GM21529 (cell line): ENCODE measurements around the gene TAS2R39.
A peak's percentile ranks its signal among the peaks of the same experiment; 100 is the strongest.
"Not testable (repeated sequence)": the region's sequence is repeated elsewhere in the genome, so short reads cannot be mapped to it uniquely, and the experiment has no call there.

ENCODE experiments used
- ATAC-seq: cut with Tn5 transposase; IDR thresholded peaks from one replicate; pipeline ENCODE4 v1.9.1; 2021; ENCODE audit not compliant: unreplicated experiment

Gene TAS2R39

DNA sequence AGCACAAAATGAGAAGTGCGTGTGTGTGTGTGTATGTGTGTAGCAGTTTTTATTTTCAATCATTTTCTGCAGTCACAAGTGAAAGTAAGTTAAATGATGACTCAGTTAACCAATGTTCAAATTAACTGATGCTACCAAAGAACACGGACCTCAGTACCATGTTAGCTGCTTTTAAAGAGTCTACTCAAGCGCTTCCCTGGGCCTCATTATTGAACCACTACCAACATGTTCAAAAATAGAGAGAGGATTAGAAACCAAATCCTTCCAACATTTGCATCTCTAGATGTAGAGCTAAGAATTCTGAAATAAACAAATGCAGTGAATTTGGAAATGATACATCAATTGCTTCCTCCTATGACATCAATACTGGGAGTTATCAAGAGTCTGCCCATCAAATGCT, at the start of gene TAS2R39:
Gene TAS2R39 (plus strand): TSS at position 396 of the 400 bp plus-strand sequence. CDS start 0 bp downstream, at position 396.
- no peak for ATAC-seq

DNA sequence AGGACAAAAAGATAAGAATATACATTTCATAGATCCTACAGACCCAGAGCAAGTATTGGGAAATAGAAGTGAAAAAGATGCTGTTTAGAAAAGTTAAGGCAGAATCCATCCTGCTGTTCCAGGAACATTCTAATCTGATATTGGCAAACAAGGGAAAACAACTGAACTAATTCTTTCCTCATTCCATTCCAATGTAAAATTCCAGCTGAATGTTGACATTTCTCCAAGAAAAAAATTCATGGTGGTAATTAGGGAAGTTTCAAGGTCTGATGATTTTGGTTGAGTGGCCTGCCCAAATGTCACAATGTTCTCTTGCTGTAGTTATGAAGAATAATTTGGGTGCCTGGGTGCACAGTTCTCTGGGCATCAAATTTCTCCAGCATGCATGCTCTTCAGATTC, 36.1 kb upstream of the TAS2R39 start:
- ATAC-seq = no peak

DNA sequence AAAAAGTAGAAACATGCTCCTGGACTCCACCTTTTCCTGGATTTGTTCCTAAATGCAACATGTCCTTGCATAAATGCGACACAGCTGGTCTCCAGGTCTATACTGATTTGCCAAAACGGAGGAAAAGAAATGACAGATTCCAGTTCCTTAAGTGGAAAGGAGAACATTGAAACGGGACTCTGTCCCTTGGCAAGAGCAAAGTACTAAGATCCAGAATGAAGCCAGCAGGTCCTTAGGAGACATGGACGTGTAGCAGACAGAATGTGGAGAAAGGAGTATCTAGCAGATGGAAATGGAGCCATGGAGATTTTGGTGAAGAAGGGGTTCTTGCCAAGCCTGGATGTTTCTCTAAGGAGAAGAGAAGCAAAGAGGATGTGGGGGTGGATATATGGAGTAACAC, 35.2 kb upstream of the TAS2R39 start:
- ATAC-seq = no peak

DNA sequence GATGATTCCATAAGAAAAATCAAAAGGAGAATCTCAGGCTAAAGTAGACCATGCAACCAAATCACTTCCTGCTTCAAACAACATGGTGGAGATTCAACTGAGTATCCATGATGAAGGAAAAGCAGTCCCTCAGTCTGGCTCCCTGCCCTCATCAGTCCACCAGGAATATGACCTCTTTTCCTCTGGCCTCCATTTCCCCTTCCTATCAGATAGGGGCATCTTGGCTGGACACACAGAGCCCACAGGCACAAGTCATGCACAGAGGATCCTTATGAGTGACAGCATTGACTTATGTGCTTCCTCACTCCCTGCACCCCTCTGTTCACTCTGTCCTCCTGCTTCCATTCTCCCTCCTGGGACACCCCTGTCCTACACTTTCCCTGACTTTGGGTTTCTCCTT, 34.6 kb upstream of the TAS2R39 start:
- ATAC-seq = no peak

DNA sequence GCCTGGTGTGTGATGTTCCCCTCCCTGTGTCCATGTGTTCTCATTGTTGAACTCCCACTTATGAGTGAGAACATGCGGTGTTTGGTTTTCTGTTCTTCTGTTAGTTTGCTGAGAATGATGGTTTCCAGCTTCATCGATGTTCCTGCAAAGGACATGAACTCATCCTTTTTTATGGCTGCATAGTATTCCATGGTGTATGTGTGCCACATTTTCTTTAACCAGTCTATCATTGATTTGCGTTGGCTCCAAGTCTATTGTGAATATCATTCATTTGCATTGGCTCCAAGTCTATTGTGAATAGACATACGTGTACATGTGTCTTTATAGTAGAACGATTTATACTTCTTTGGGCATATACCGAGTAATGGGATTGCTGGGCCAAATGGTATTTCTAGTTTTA, 32.5 kb upstream of the TAS2R39 start:
- ATAC-seq = not testable (repeated sequence)

DNA sequence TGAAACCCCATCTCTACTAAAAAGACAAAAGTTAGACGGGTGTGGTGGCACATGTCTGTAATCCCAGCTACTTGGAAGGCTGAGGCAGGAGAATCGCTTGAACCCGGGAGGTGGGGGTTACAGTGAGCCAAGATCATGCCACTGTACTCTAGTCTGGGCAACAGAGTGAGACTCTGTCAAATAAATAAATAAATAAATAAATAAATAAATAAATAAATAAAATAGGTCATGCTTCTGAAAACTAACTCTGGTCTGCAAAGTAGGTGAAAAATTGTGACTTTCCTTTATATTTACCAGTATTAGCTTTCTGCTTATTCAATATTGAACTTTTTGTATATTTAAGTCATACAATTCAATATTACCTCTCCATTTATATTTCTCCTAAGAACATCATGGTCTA, 24.6 kb upstream of the TAS2R39 start:
- not testable (repeated sequence) for ATAC-seq

DNA sequence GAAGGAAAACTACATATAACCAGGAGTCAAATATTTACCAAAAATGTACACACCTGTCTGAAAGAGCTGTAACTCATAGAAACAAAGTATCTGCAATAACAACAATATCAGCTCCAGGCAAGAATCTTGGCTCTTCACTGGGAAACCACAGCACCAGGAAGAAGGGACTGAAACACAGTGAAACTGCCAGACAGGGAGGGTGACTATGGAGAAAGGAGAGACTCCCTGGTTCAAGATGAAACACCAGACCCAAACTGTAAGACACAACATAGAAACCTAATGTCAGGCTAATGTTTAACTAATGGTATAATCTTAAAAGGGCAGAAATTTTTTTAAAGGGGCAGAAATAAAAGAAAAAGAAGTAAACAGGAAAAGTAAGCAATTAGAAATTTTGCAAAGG, 11.5 kb upstream of the TAS2R39 start:
- ATAC-seq = no peak

DNA sequence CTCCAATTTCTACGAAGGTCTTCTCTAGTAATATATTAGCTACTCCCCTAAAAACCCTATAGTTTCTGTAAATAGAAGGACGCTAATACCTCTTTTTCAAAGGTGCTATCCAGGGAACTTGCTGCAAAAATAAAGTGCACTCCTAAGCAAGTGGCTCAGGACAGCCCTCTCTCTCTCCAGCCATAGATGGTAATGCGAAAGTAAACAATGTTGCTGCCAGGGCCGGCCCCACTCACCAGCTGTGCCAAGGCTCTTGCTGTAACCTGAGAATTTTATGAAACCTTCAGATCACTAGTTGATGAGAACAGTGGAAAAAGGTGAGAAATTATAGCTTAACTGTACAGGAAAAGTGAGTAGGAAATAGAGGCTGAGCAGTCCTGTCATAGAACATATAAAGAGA, 10.9 kb upstream of the TAS2R39 start:
- ATAC-seq = no peak

DNA sequence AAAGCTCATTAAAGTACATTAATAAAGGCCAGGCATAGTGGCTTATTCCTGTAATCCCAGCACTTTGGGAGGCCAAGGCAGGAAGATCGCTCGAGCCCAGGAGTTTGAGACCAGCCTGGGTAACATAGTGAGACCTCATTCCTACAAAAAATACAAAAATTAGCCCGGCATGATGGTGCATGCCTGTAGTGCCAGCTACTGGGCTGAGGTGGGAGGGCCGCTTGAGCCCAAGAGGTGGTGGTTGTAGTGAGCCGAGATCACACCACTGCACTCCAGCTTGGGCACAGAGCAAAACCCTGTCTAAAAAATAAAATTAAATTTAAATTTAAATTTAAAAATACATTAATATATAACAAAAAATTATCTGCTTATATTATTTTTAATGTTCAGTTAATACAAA, 7.1 kb upstream of the TAS2R39 start:
- ATAC-seq = no peak

DNA sequence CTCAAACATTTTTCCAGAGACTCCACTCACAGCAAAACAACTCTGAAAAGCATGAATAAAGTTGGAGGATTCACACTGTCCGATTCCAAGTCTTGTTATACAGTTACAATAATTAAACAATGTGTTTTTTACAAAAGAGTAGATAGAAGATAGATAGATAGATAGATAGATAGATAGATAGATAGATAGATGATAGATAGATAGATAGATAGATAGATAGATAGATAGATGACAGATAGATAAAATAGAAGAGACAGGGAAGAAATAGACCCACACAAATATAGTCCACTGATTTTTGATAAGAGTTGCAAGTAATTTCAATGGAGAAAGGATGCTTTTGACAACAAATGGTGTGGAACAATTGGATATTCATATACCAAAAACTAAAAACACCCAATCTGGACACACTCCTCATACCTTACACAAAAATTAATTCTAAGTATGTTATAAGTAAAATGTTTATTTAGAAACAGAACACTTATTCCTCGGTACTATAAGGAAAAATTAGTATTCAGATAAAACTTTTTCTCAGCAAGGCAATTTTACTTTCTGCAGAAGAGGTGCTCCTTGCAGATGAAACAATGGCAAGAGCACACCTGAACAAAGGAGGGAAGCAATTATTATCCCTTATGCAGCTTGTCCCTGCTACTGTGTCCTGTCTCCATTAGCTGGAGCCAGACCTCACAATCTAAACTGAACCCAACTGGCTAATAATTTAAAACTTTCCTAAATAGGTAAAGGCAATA, 5.7 kb upstream of the TAS2R39 start:
- no peak for ATAC-seq

DNA sequence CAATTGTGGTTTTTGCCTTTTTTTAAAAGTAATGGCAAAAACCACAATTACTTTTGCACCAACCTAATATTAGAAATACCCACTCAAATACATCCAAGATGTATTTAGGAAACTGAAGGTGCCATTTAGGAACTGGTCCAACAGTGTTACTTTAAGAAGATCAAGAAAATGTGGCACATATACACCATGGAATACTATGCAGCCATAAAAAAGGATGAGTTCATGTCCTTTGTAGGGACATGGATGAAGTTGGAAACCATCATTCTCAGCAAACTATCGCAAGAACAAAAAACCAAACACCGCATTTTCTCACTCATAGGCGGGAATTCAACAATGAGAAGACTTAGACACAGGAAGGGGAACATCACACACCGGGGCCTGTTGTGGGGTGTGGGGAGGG, 2.4 kb upstream of the TAS2R39 start:
- ATAC-seq = not testable (repeated sequence)

DNA sequence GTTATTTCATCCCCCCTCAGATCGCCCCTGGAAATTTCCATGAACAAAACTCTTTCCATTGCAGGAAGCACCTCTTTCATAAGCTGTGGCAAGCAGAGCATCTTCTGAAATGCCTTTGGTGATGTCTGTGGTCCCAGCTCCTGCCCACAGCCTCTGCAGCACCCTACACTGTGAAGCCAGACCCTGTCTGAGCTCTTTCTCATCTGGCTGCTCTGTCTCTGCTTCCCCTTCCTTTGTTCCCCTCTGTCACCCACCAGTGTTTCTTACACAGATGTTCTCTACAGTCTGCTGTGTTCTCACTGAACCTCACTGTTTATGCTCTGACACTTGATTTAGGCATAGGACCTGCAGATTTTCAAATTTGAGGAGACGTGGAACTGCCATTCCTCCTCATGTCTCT, 1.9 kb upstream of the TAS2R39 start:
- ATAC-seq = no peak

DNA sequence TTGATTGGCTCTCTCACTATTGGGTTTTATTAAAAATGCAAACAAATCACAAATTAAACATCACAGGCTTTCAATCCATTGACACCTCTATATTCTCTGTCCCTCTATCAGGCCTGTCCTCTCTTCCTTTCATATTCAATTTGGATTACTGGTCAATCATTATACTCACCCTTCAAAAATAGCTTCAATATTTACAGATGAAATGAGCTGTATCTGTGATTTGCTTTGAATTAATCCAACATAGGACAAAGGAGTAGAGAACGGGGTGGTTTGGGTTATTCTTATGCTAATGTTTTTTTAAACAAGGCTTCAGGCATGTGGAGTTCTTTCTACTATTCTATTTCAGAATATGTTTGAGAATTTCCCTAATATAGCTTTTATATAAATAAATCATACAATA, 2.3 kb downstream of the TAS2R39 start:
- no peak for ATAC-seq

DNA sequence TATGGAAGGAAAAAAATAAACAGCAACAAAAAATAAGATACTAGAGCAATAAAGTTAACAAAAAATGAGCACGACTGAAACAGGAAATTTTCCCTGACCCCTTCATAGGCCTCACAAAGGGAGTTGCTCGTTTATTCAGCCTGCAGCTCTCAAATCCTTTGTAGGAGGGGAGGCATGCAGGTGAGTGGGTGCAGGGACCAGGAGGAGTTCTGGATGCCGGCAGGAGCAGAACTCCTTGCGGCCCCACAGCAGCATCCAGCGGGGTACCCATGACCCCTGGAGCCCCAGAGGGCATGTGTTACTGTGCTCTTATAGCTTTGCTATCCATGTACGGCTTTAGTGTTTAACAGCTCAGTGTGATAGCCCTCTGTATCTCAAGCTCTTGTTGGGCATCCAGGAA, 5.8 kb downstream of the TAS2R39 start:
- no peak for ATAC-seq

DNA sequence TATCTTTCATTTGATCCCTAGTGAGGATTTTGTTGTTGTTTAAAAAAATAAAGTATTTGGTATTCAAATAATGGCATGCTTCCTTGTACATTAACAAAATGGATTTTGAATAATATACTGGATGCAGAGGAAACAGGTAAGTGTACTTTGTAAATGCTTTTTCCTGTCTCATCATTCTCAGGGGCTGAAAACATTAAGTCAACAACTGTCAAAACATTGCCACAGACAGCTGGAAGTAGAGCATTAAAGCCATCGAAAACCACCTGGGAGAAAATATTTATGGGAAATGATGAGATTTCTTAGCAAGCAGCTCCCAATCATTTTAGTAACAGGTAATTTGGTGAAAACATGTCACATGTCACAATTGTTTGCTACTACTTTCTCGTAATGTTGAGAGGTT, 10.7 kb downstream of the TAS2R39 start:
- ATAC-seq = no peak

DNA sequence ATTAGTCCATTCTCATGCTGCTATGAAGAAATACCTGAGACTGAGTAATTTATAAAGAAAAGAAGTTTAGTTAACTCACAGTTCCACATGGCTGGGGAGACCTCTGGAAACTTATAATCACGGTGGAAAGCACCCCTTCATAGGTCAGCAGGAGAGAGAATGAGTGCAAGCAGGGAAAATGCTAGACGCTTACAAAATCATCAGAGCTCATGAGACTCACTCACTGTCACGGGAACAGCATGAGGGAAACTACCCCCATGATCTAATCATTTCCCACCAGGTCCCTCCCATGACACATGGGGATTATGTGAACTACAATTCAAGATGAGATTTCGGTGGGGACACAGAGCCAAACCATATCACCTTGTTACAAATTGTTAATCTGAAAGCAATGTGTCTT, 15.8 kb downstream of the TAS2R39 start:
- peak; percentile 65 for ATAC-seq

DNA sequence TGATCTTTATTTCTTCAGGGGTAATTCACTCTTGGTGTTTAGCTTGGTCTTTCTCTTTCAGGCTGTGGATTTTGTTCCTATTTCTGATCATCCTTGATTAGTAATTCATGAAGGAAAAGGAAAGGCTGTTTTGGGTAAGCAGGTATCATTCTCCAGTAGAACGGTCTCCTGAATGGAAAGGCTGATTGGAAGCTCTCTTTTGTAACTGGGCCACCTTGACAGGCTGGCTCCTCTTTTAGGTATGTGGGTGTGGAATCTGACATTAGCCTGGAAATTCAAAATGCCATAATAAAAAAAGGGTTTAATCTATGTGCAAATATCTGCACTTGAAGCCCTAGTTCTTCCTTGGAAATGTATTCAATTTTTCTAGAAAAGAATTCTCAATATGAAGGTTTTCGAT, 18.9 kb downstream of the TAS2R39 start:
- no peak for ATAC-seq

DNA sequence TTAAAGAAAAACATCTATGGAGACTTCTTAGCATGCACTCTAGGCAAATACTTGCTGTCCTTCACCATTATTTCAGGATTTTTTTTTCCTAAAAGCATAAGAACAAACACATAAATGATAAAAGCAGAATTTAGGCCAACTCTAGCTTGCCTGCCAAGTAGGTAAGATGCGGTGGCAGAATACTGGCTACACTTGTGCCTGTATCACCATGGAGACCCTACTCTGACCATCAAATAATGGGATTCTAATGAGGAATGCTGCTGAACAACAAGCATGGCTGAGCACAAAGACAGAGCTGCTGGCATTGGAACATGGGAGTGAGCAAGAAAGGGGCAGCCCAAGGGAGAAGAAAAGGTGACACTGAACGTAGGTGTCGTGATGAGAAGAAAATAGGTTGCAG, 20.2 kb downstream of the TAS2R39 start:
- ATAC-seq = no peak

DNA sequence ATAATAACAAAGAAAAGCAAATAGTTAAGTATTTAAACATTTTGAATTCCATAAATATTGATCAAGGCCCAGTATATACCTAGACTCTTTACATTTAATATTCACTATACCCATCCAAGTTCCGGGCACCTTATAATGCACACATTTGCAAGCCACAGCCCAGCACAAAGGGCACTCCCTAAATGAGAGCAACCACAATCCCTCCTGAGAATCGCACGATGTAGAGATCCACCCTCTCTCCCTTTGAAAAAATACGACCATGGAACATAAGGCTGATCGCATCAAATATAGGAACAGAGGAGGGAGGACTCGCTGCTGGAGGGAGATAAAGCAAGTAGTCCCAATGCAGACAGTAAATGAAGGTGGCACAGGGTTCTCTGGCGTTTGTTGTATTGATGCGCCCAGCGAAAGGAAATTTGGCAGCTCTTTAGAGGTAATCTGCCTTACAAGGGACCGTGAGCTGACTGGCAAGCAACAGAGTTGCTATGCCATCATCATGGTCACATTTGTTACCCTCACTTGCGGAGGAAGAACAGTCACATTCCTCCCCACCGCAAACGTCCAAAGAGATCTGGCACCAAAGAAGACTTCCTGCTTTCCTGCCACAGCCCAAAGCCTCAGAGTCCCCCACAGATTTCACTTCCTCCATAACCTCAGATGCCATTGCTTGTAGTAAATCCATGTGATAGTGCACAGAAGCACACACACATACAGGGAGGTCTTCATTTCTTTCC, 22.5 kb downstream of the TAS2R39 start:
- peak; percentile 95 for ATAC-seq

DNA sequence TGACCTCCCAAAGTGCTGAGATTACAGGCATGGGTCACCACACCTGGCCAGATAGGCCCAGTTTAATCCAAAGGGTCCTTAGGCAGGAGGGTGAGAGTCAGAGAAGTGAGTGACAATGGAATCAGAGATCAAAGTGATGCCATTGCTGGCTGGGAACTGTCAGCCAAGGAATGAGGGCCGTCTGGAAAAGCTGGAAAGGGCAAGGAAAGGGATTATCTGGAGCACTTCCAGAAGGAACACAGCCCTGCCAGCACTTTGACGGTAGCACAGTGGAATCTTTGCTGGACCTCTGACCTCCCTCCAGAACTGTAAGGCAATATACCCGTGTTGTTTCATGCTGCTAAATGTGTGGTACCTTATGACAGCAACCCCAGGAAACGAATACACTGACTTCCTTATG, 27.3 kb downstream of the TAS2R39 start:
- ATAC-seq = no peak

DNA sequence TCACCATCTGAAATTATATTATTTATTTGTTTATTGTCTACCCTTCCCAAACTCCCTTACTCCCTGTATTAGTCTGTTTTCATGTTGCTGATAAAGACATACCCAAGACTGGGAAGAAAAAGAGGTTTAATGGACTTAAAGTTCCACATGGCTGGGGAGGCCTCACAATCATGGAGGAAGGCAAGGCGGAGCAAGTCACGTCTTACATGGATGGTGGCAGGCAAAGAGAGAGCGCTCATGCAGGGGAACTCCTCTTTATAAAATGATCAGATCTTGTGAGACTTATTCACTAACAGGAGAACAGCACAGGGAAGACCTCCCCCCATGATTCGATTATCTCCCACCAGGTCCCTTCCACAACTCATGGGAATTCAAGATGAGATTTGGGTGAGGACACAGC, 30.3 kb downstream of the TAS2R39 start:
- ATAC-seq = not testable (repeated sequence)

DNA sequence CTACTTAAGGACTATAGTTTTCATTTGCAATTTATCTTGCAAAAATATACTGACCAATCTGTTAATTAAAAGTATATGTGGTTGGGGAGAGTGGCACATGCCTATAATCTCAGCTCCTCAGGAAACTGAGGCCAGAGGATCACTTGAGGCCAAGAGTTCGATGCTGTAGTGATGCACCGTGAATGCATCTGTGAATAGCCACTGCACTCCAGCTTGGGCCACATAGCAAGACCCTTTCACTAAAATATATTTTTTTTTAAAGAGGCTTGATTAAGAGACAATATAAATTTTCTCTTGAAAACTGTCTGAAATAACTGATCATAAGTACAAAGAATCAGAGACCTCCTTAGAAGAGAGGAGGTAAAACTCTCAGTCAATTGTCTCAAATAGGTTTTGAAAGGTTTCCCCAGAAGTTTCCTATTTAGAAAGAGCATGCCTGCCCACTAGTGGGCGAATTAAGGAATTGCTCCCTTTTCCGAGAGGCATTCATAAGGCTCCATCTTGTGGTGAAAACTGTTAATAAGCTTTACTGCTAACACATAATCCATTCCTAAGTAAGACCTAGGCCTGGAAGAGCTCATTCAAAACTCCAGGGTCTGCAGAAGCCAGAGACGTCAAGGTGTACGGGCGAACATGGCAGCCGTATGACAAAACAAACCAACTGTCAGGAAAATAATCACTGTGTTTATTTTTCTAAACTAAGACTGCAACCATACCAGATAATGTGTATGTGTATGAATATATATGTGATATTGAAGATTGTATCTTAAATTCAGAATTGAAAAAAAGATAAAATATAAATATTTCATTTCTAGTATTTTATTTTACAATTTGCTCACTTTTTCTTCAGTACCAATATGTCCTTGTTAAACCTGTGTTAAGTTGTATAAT, 31.8 kb downstream of the TAS2R39 start:
- ATAC-seq = peak; percentile 97
